Measurements from ENCODE around the gene QRFPR. TPM values are rescaled to one million over a fixed set of nuclear protein-coding genes. Genes with fewer than 3 reads are reported as not detected.

The QRFPR gene
- total and polyA plus RNA-seq, 8 donors: 0.18 TPM; not detected in 7

GRCh38 chr4:121390335-121390734 is 9.5 kb upstream of the QRFPR start:
- intact Hi-C loops (cut with DNase I; ENCODE audit: low total_unique reads): no loop called here
- WGBS, 5 donors: 42 to 59% (median 52%) methylated on average over 2 of the region's 2 CpGs

GRCh38 chr4:121379276-121379675 is 1.5 kb downstream of the QRFPR start:
- no peak overlapping the region for H3K27ac ChIP-seq
- no peak for DNase-seq
- H3K9me3 ChIP-seq: no peaks in the 10 kb centered on the region
- intact Hi-C loops (cut with DNase I; ENCODE audit: low total_unique reads): no loop called here
- TF ChIP-seq POLR2A (IDR thresholded peaks at IDR 0.05) (no peak), POLR2AphosphoS5 (IDR thresholded peaks at IDR 0.05) (no peak), EP300 (IDR thresholded peaks at IDR 0.05) (no peak)
- TF ChIP-seq, protein P1, sequence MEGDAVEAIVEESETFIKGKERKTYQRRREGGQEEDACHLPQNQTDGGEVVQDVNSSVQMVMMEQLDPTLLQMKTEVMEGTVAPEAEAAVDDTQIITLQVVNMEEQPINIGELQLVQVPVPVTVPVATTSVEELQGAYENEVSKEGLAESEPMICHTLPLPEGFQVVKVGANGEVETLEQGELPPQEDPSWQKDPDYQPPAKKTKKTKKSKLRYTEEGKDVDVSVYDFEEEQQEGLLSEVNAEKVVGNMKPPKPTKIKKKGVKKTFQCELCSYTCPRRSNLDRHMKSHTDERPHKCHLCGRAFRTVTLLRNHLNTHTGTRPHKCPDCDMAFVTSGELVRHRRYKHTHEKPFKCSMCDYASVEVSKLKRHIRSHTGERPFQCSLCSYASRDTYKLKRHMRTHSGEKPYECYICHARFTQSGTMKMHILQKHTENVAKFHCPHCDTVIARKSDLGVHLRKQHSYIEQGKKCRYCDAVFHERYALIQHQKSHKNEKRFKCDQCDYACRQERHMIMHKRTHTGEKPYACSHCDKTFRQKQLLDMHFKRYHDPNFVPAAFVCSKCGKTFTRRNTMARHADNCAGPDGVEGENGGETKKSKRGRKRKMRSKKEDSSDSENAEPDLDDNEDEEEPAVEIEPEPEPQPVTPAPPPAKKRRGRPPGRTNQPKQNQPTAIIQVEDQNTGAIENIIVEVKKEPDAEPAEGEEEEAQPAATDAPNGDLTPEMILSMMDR (IDR thresholded peaks at IDR 0.05): no peak
- H3K27me3 ChIP-seq: peaks cover 0 to 57% (median 24%) of the 10 kb centered on the region in 3 donors
- peaks cover 8 to 15% (median 9%) of the 10 kb centered on the region in 4 donors for H3K4me1 ChIP-seq
- H3K4me3 ChIP-seq: no peak overlapping the region
- WGBS, 5 donors: 62 to 89% (median 71%) methylated on average over 3 of the region's 3 CpGs
- H3K36me3 ChIP-seq: no peaks in the 10 kb centered on the region

More at GRCh38 chr4:121390335-121390734, 9.5 kb upstream of the QRFPR start:
- Histone ChIP-seq H3K4me1 (no peaks in the 10 kb centered on the region), H3K9me3 (no peaks in the 10 kb centered on the region), H3K27me3 (peaks cover 0 to 6% (median 0%) of the 10 kb centered on the region in 3 donors), H3K27ac (no peak overlapping the region), H3K4me3 (no peak overlapping the region), H3K36me3 (no peaks in the 10 kb centered on the region)
- peak in 1 of 2 donors; percentile 37 for DNase-seq
- TF ChIP-seq, protein P1 (IDR thresholded peaks at IDR 0.05): no peak
- TF ChIP-seq POLR2AphosphoS5 (IDR thresholded peaks at IDR 0.05): no peak
- TF ChIP-seq EP300 (IDR thresholded peaks at IDR 0.05): no peak
- no peak for TF ChIP-seq POLR2A (IDR thresholded peaks at IDR 0.05)

DNA sequence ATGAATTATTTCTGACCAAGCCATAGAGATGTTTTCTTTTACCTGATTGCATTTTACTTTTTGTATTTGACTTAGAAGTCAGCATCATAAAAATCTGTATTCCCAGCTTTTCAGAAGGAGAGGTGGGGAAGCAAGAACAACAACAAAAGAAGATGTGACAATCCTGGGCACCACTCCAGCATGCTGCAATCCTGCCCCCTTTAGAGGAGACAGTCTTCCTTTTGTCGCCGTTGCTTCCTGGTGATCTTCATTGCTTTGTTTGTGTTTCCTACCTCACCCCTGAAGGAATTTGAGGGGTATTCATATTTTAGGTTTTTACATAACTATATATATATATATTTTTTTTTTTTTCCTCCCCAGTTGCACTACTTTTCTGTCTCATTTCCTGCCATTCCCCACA is 3.7 kb downstream of the QRFPR start:
- Histone ChIP-seq H3K9me3 (no peaks in the 10 kb centered on the region), H3K4me1 (peaks cover 8 to 15% (median 9%) of the 10 kb centered on the region in 4 donors), H3K27me3 (peaks cover 0 to 49% (median 24%) of the 10 kb centered on the region in 3 donors), H3K4me3 (no peak overlapping the region), H3K27ac (no peak overlapping the region), H3K36me3 (no peaks in the 10 kb centered on the region)
- DNase-seq: no peak
- WGBS, 5 donors: 70 to 78% (median 76%) methylated on average over 2 of the region's 2 CpGs
- TF ChIP-seq, protein P1 (IDR thresholded peaks at IDR 0.05): no peak
- TF ChIP-seq POLR2A (IDR thresholded peaks at IDR 0.05) (no peak), EP300 (IDR thresholded peaks at IDR 0.05) (no peak), POLR2AphosphoS5 (IDR thresholded peaks at IDR 0.05) (no peak)
- intact Hi-C loops (cut with DNase I; ENCODE audit: low total_unique reads): no loop called here

GRCh38 chr4:121376556-121376955 is 4.3 kb downstream of the QRFPR start:
- Histone ChIP-seq H3K36me3 (no peaks in the 10 kb centered on the region), H3K9me3 (no peaks in the 10 kb centered on the region), H3K4me3 (no peak overlapping the region), H3K27ac (no peak overlapping the region), H3K4me1 (peaks cover 8 to 15% (median 9%) of the 10 kb centered on the region in 4 donors), H3K27me3 (peaks cover 0 to 44% (median 24%) of the 10 kb centered on the region in 3 donors)
- 60 to 83% (median 68%) methylated on average over 2 of the region's 2 CpGs for WGBS, 5 donors
- DNase-seq: no peak
- TF ChIP-seq POLR2AphosphoS5 (IDR thresholded peaks at IDR 0.05) (no peak), POLR2A (IDR thresholded peaks at IDR 0.05) (no peak), EP300 (IDR thresholded peaks at IDR 0.05) (no peak)
- intact Hi-C loops (cut with DNase I; ENCODE audit: low total_unique reads): no loop called here

DNA sequence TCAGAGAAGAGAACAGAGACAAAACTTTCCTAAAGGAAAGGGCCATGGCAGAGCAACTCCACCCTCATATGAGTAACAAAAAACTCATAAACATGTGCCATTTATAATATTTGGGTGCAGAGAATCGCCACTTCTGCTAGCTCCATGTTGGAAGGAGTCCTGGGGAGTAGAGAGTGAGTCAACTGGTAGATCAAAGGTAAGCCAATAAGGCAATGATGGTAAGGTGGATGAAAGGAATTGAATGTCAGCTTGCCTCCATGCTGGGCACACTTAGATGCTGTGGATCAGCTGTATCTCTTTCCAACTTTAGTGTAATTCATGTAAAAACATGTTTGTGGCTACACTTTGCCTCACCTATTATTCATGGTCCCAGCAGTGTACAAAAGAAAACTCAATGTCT is 4.7 kb downstream of the QRFPR start:
- no peak overlapping the region for H3K27ac ChIP-seq
- H3K36me3 ChIP-seq: no peaks in the 10 kb centered on the region
- peaks cover 0 to 39% (median 21%) of the 10 kb centered on the region in 3 donors for H3K27me3 ChIP-seq
- 21 to 53% (median 46%) methylated on average over 1 of the region's 1 CpG for WGBS, 5 donors
- no peaks in the 10 kb centered on the region for H3K9me3 ChIP-seq
- TF ChIP-seq POLR2AphosphoS5 (IDR thresholded peaks at IDR 0.05): no peak
- peaks cover 8 to 14% (median 9%) of the 10 kb centered on the region in 4 donors for H3K4me1 ChIP-seq
- H3K4me3 ChIP-seq: no peak overlapping the region
- DNase-seq: no peak
- intact Hi-C loops (cut with DNase I; ENCODE audit: low total_unique reads): no loop called here

Measured in stomach (tissue), 9 donors.